NCI-H1694 (cell line): ENCODE results near the gene LSM14B.
A peak's percentile ranks its signal among the peaks of the same experiment; 100 is the strongest.

Source experiments
- DNase-seq: peaks from one replicate; lab custom pipeline; 2025; lab: John Stamatoyannopoulos, UW

The LSM14B gene

GRCh38 chr20:62132421-62132820, 10.1 kb downstream of the LSM14B start:
- DNase-seq, result no peak

DNA sequence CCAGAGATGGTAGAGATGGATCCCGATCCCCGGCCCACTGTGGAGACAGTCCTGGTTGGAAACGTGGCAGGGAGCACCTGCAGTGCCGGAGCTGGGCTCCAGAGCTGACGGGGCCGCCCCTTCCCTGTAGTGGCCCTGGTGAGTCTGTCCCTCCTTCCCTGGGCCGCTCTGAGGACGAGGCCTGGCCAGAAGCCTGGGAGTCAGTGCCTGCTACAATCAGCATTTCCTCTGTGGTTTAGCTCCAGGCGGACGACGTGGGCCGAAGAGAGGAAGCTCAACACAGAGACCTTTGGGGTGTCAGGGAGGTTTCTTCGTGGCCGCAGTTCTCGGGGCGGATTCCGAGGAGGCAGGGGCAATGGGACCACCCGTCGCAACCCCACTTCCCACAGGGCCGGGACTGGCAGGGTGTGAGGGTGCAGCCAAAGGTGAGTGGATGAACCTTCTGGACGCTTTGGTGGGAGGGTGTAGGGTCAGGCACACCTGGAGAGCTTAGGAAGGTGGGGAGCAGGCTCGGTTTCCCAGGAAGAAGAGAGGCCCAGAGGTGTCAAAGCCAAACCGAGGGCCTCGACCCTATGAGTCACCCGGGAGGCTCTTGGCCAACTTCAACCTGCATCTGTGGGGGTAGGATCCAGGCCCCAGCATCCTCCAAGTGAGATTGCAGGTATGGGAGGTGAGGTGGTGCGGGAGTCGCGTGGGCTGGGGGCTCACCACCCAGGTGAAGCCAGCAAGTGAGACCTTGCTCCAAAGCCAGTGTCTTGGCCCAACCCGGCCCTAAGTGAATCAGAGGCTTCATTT, 11.0 kb downstream of the LSM14B start:
- DNase-seq, result no peak

DNA sequence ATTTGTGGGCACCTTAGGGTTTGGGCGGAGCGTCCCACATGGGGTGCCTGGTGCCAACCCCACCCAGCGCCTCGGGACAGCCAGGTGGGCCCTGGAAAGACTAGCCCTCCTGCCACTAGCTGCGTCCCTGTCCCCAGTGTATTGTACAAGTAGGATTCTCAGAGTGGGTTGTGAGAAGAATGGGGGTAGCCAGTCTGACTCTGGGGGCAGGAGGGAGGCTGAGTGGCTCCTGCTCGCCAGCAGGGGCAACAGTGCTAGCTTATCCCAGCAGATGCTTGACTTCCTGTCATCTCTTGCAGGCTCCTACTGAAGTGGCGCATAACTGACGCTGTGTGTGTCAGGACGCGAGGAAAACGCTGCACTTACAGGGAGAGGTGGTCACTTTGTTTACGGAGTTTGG, 11.6 kb downstream of the LSM14B start:
- no peak for DNase-seq

GRCh38 chr20:62134735-62135231, 12.5 kb downstream of the LSM14B start:
- no peak for DNase-seq

DNA sequence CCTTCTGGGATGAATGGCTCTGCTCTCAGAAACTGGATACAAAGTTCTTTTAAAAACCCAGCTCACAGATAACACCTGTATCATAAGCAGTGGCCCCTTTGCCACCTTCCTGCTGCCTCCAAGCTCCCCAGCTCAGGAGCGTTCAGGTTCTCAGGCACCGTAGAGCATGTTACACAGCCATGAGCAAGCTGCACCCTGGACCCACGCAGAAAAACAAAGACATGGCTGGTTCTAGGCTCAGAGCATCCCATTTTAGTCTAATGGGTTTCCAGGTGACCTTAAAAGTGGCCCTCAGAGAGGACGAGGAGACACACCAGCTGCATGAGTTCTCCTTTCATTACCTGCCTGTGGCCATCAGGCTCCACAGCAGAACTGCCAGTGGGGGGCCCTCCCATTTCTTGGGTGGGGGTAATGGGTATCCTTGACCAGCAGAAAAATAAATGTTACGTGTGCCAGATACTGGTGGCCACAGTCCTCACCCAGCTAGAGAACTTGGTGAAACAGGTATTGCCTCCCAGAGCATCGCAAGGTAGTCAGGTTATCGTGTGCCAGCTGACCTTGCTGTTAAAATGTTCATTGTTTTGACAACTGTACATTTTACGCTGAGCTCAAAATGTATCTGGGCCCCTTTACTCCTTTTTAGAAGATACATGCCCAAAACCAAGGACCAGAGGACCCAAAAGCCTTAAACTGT, 13.4 kb downstream of the LSM14B start:
- DNase-seq, result no peak

DNA sequence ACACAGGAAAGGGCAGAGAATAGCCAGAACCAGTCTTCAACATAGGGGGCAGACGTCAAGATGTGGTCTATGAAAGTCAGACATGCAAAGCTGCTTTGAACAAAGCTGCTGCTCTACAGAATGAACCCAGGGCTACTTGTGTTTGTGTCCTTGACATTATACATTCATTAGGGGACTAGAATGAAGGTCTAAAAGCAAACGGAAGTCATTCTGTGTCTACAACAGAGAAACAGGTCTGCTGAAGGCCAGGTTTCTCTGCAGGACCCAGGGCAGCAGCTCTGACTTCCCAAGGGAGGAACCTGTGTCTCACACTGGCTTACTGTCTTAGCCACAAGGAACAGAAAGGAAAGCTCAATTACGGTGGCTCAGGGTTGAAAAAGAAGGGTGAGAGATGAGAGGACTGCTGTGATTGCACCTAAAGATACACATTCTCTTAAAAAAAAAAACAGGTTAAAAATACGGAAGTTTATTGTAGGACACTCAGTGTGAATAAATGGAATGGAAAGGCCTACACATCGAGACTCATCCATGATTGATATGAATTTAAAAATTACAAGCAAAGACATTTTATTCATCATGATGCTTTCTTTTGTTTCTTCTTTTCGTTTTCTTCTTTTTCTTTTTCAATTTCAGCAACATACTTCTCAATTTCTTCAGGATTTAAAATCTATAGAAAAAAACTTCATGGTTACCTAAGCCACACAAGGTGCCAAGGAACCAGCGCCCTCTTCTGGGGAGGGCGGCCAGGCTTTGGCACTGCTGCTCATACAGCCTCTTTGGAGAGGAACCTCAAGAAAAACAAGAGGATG, 14.2 kb downstream of the LSM14B start:
- DNase-seq, result peak; percentile 36

DNA sequence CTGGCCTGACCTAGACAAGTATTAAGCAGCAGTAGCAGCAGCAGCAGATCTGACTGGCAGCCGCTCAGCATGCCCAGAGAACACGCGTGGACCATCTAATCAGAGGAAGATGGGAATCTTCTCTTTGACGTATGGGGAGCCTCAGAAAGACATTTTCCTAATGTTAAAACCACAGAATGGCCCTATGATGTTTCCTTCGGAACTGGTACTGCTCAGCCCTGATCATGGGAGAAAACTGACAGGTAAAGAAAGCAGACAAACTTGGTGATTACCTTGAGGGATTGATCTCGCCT, 14.8 kb downstream of the LSM14B start:
- DNase-seq, result no peak

DNA sequence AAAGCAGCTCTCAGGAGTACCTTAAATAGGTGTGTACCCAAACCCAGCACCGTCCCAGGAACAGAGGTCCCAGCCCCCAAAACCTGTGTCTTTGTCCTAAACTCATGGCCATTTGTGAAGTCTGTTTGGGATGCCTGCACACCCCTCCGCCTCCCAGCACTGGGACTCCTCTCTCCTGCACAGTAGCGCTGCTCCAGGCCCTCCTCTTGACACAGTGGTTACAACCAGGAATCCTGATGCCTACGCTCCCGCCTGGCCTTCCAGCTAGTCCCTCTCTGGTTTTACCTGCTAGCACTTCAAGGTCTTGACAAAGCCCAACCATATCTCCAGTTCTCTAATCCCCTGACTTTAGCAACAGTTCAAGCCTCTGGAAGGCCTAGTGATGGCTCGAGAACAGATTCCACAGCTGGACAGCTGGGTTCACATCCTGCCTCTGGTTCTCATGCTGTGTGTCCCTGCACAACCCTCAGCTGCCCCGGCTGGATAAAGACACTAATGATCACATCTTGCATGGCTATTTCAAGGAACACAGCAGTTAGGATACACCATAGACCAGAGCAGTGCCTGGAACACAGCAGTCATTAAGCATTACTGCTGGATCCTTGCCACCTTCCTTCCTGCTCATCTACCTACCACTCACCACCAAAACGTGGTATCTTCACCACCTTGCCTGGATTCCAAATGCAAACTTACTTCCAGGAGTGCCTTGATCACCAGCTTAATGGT, 15.4 kb downstream of the LSM14B start:
- DNase-seq, result no peak

- DNase-seq, result no peak
Observed at GRCh38 chr20:62138204-62138543, 15.9 kb downstream of the LSM14B start.

- DNase-seq, result no peak
Observed at GRCh38 chr20:62138912-62139311, 16.6 kb downstream of the LSM14B start.

- DNase-seq, result no peak
Observed at GRCh38 chr20:62139636-62140035, 17.4 kb downstream of the LSM14B start.

DNA sequence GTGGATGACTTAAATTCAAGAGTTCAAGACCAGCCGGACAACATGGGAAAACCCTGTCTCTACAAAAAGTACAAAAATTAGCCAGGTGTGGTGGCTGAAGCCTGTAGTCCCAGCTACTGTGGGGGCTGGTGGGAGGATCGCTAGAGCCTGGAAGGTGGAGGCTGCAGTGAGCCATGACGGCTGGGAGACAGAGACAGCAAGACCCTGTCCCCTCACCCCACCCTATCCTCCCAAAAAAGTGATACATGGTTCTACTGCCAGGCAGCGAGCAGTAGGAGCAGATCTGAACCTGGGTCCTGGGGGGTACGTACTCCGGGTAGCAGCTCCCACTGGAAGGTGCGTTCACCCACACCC, 18.7 kb downstream of the LSM14B start:
- DNase-seq, result no peak

- no peak for DNase-seq
Observed at GRCh38 chr20:62141397-62142251, 19.3 kb downstream of the LSM14B start.

GRCh38 chr20:62142252-62143080, 20.2 kb downstream of the LSM14B start:
- no peak for DNase-seq

DNA sequence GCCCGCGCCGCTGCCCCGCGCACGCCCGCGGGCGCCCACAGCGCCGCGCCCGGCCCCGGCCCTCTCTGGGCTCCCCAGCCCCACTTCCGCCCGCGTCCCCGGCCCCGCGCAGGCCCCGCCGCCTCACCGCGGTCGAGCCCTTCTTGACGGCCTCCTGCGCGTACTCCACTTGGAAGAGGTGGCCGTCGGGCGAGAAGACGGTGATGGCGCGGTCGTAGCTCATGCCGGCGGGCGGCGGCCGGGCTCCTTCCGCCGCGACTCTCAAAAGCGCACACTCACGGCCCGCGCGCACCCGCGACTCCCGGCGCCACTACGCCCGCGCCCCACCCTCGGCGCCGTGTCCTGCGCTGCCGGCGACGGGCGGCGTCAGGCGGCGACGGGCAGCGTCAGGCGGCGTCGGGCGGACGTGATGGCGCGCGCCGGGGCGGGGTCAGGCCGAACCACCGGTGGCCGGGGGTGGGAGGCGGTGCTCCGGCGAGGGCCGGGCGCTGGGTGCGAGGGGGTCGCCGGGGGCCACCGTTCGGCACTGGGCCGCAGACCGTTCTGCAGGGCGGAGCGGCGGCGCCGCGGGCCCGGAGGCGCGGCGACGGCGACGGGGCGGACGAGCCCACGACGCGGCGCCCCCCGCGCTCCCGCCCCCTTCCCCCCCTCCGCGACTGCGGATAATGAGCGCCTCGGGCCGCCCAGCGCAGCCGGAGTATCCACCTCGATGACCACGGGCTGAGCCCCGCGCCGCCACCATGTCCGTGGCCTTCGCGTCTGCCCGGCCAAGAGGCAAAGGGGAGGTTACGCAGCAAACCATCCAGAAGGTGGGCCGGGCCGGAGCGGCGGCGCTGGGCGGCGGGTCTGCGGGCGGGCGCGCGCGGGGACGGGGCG, 21.0 kb downstream of the LSM14B start, which contains the start of the genes PSMA7 and SS18L1:
PSMA7 (minus strand) TSS at position 314 of the 876 bp plus-strand sequence; CDS start at position 223, 91 bp downstream.
SS18L1 (plus strand) TSS at position 689 of the 876 bp plus-strand sequence; CDS start at position 741, 52 bp downstream.
- DNase-seq, result peak; percentile 22

DNA sequence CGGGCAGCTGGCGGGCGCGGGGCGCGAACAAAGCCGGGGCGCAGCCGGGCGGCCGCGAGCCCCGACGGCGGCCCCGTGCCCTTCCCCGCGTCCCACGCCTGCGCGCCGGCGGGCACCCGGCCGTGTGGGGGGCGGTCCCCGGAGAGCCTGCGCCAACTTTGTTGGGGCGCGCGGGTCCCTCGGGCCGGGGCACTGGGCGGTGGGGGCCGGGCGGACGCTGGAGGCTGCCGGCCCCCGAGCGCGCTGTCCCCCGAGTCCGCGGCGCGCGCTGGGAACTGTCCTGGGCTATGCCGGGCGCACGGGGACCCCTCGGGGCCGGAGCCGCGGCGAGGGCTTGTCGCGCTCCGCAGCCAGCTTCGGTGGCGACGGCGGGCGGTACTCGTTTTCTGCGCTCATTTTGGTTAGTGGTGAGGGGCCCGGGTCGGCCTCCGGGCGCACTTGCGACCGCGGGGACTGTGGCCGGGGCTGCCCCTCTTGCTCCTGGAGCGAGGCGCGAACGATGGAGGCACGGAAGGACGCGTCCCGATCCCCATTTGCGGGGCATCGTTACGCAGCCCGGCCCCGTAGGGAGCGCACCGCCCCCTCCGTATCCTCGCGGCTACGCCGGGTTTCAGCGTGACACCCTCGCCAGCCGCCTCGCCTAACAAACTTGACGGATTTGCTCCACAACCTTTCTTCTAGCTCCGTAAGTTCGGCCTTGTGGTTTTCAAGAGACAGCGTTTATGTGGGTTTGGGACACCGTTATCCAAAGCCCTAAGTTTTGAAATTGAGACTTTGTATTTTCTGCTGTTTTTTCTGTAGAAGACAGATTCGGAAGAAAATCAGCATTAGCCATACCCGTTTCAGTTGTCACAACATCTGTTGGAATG, 21.9 kb downstream of the LSM14B start:
- no peak for DNase-seq

- DNase-seq, result no peak
Observed at GRCh38 chr20:62145688-62146018, 23.4 kb downstream of the LSM14B start.

GRCh38 chr20:62146019-62146755, 23.9 kb downstream of the LSM14B start:
- no peak for DNase-seq
